ENCODE data around the gene HELT.

The HELT gene

GRCh38 chr4:185016946-185017758 lies 1.1 kb upstream of the HELT start:
- no peak for DNase-seq

DNA sequence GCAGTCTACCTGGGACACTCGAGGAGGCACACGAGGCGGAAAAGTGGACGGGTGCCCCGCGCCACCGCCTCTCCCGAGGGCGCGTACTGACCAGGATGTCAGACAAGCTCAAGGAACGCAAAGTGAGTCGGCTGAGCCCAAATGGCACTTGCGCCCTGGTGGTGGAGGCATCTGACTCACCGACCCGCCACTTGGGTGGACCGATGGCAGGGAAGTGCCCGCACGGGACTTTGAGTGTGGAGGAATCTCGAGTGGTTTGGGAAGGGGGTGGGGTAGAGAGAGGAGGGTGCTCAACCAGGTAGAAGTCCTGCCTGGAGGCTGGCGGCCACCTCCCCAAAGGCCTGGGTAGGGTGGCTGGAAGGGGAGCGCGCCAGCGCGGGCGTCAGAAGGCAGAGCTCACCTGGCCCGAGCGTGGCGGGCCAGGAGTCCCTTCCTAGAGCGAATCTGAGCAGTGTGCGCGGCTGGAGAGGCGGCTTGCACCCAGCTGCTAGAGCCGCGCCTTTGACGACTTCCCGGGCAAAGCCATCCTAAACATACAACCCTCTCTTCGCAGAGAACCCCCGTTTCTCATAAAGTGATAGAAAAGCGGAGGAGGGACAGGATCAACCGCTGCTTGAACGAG lies 655 bp downstream of the HELT start:
- no peak overlapping the region for H3K9ac ChIP-seq (ENCODE audit: low read length)
- H3K9me3 ChIP-seq (replicated peaks; ENCODE audit: insufficient read depth, low read length): no peaks in the 10 kb centered on the region
- peaks cover 7% of the 10 kb centered on the region for H3K4me1 ChIP-seq (ENCODE audit: low read length)
- no peak overlapping the region for H2AFZ ChIP-seq (ENCODE audit: low read length)
- peaks cover 56% of the 10 kb centered on the region for H3K27me3 ChIP-seq (replicated peaks; ENCODE audit: insufficient read depth, low read length)
- no peaks in the 10 kb centered on the region for H4K20me1 ChIP-seq (ENCODE audit: insufficient read depth, low read length)
- TF ChIP-seq CTCF (IDR thresholded peaks at IDR 0.05; ENCODE audit: low read length) (no peak), EZH2 (optimal IDR thresholded peaks at IDR 0.05; ENCODE audit: low read depth, low read length) (no peak), EZH2phosphoT487 (IDR thresholded peaks at IDR 0.05; ENCODE audit: low read length) (no peak)
- peak overlapping the region; percentile 94; the same call in 1 of the 2 replicates for H3K4me2 ChIP-seq (ENCODE audit: low read depth, low read length)
- no peaks in the 10 kb centered on the region for H3K9me2 ChIP-seq (replicated peaks; ENCODE audit: insufficient read depth, low read length)
- H3K79me2 ChIP-seq (ENCODE audit: low read length): no peaks in the 10 kb centered on the region
- no peaks in the 10 kb centered on the region for H3F3A ChIP-seq (ENCODE audit: insufficient read depth, low read length)
- H3K36me3 ChIP-seq (replicated peaks; ENCODE audit: insufficient read depth, low read length): no peaks in the 10 kb centered on the region
- no peak for DNase-seq
- no peak overlapping the region for H3K27ac ChIP-seq (ENCODE audit: low read length)
- peak overlapping the region; percentile 28; the same call in 1 of the 2 replicates for H3K4me3 ChIP-seq (ENCODE audit: low read length)

More at GRCh38 chr4:185016946-185017758, 1.1 kb upstream of the HELT start:
- H3K9ac ChIP-seq (ENCODE audit: low read length): no peak overlapping the region
- H3K4me2 ChIP-seq (ENCODE audit: low read depth, low read length): peak overlapping the region; percentile 94; the same call in 1 of the 2 replicates
- H2AFZ ChIP-seq (ENCODE audit: low read length): no peak overlapping the region
- H3K36me3 ChIP-seq (replicated peaks; ENCODE audit: insufficient read depth, low read length): no peaks in the 10 kb centered on the region
- no peaks in the 10 kb centered on the region for H3K79me2 ChIP-seq (ENCODE audit: low read length)
- peak overlapping the region; percentile 20 for H3K4me3 ChIP-seq (ENCODE audit: low read length)
- no peaks in the 10 kb centered on the region for H3K9me2 ChIP-seq (replicated peaks; ENCODE audit: insufficient read depth, low read length)
- TF ChIP-seq CTCF (IDR thresholded peaks at IDR 0.05; ENCODE audit: low read length): no peak
- TF ChIP-seq EZH2phosphoT487 (IDR thresholded peaks at IDR 0.05; ENCODE audit: low read length): no peak
- no peak for TF ChIP-seq EZH2 (optimal IDR thresholded peaks at IDR 0.05; ENCODE audit: low read depth, low read length)
- H4K20me1 ChIP-seq (ENCODE audit: insufficient read depth, low read length): 0 out of 2 replicates have a peak, but pooled peaks cover 3% of the 10 kb centered on the region
- H3K9me3 ChIP-seq (replicated peaks; ENCODE audit: insufficient read depth, low read length): no peaks in the 10 kb centered on the region
- H3F3A ChIP-seq (ENCODE audit: insufficient read depth, low read length): no peaks in the 10 kb centered on the region
- H3K27ac ChIP-seq (ENCODE audit: low read length): no peak overlapping the region
- peaks cover 56% of the 10 kb centered on the region for H3K27me3 ChIP-seq (replicated peaks; ENCODE audit: insufficient read depth, low read length)
- peaks cover 7% of the 10 kb centered on the region for H3K4me1 ChIP-seq (ENCODE audit: low read length)

- H3K36me3 ChIP-seq (replicated peaks; ENCODE audit: insufficient read depth, low read length): no peaks in the 10 kb centered on the region
- H3K4me1 ChIP-seq (ENCODE audit: low read length): peaks cover 7% of the 10 kb centered on the region
- no peaks in the 10 kb centered on the region for H4K20me1 ChIP-seq (ENCODE audit: insufficient read depth, low read length)
- H3K4me3 ChIP-seq (ENCODE audit: low read length): no peak overlapping the region
- H3K4me2 ChIP-seq (ENCODE audit: low read depth, low read length): peak overlapping the region; percentile 94; the same call in 1 of the 2 replicates
- no peak for DNase-seq
- no peaks in the 10 kb centered on the region for H3F3A ChIP-seq (ENCODE audit: insufficient read depth, low read length)
- no peaks in the 10 kb centered on the region for H3K79me2 ChIP-seq (ENCODE audit: low read length)
- H2AFZ ChIP-seq (ENCODE audit: low read length): no peak overlapping the region
- no peaks in the 10 kb centered on the region for H3K9me3 ChIP-seq (replicated peaks; ENCODE audit: insufficient read depth, low read length)
- no peaks in the 10 kb centered on the region for H3K9me2 ChIP-seq (replicated peaks; ENCODE audit: insufficient read depth, low read length)
- peaks cover 56% of the 10 kb centered on the region for H3K27me3 ChIP-seq (replicated peaks; ENCODE audit: insufficient read depth, low read length)
- H3K9ac ChIP-seq (ENCODE audit: low read length): no peak overlapping the region
- H3K27ac ChIP-seq (ENCODE audit: low read length): no peak overlapping the region
- TF ChIP-seq EZH2 (optimal IDR thresholded peaks at IDR 0.05; ENCODE audit: low read depth, low read length) (no peak), EZH2phosphoT487 (IDR thresholded peaks at IDR 0.05; ENCODE audit: low read length) (no peak), CTCF (IDR thresholded peaks at IDR 0.05; ENCODE audit: low read length) (no peak)
These were observed 1.4 kb downstream of the HELT start for GRCh38 chr4:185019456-185020292.
